ENCODE measurements around the gene TBC1D10A.

The TBC1D10A gene

GRCh38 chr22:30265823-30266444 is 60.8 kb downstream of the TBC1D10A start:
- peak; percentile 78 to 84 for DNase-seq (ENCODE audit: low read depth in 2 of 2)

GRCh38 chr22:30265131-30265720 is 61.5 kb downstream of the TBC1D10A start:
- DNase-seq (ENCODE audit: low read depth in 2 of 2): no peak

- DNase-seq (ENCODE audit: low read depth in 2 of 2): no peak
Measured at GRCh38 chr22:30263883-30264282, 62.9 kb downstream of the TBC1D10A start.

GRCh38 chr22:30262917-30263741 is 63.6 kb downstream of the TBC1D10A start:
- DNase-seq (ENCODE audit: low read depth in 2 of 2): peak; percentile 65 to 78

- no peak for DNase-seq (ENCODE audit: low read depth in 2 of 2)
Measured at GRCh38 chr22:30262112-30262511, 64.6 kb downstream of the TBC1D10A start.

- no peak for DNase-seq (ENCODE audit: low read depth in 2 of 2)
Measured at GRCh38 chr22:30261134-30261533, 65.6 kb downstream of the TBC1D10A start.

GRCh38 chr22:30260682-30261081 is 66.1 kb downstream of the TBC1D10A start:
- DNase-seq (ENCODE audit: low read depth in 2 of 2): no peak

GRCh38 chr22:30260276-30260675 is 66.5 kb downstream of the TBC1D10A start:
- DNase-seq (ENCODE audit: low read depth in 2 of 2): no peak

GRCh38 chr22:30254314-30254713 is 72.4 kb downstream of the TBC1D10A start:
- DNase-seq (ENCODE audit: low read depth in 2 of 2): no peak

GRCh38 chr22:30253205-30253852 is 73.4 kb downstream of the TBC1D10A start:
- no peak for DNase-seq (ENCODE audit: low read depth in 2 of 2)

- DNase-seq (ENCODE audit: low read depth in 2 of 2): no peak
Measured at GRCh38 chr22:30252411-30253204, 74.1 kb downstream of the TBC1D10A start.

- no peak for DNase-seq (ENCODE audit: low read depth in 2 of 2)
Measured at GRCh38 chr22:30251711-30252110, 75.0 kb downstream of the TBC1D10A start.

GRCh38 chr22:30250661-30251267 is 76.0 kb downstream of the TBC1D10A start:
- DNase-seq (ENCODE audit: low read depth in 2 of 2): no peak

- DNase-seq (ENCODE audit: low read depth in 2 of 2): no peak
Measured at GRCh38 chr22:30250039-30250565, 76.6 kb downstream of the TBC1D10A start.

GRCh38 chr22:30249049-30250038 is 77.4 kb downstream of the TBC1D10A start:
- DNase-seq (ENCODE audit: low read depth in 2 of 2): no peak

- DNase-seq (ENCODE audit: low read depth in 2 of 2): no peak
Measured at GRCh38 chr22:30248484-30248883, 78.3 kb downstream of the TBC1D10A start.

GRCh38 chr22:30247974-30248373 is 78.8 kb downstream of the TBC1D10A start:
- DNase-seq (ENCODE audit: low read depth in 2 of 2): no peak

- no peak for DNase-seq (ENCODE audit: low read depth in 2 of 2)
Measured at GRCh38 chr22:30247561-30247960, 79.2 kb downstream of the TBC1D10A start.

GRCh38 chr22:30246814-30247376 is 79.8 kb downstream of the TBC1D10A start:
- DNase-seq (ENCODE audit: low read depth in 2 of 2): no peak
